OCI-LY3 (cell line): ENCODE measurements around the gene MMEL1.

ENCODE experiments used
- H2AFZ ChIP-seq: fragments of 200-600, 300-600 bp; shearing (Covaris generic); 2 replicates; pipeline ENCODE4 v1.6.0; 2014; ENCODE audit warnings: antibody characterized with exemption, low read depth, low read length
- H3K27ac ChIP-seq: fragments of 200-600, 300-600 bp; sonication (generic); 2 replicates; pipeline ENCODE4 v1.5.1; 2014; ENCODE audit warnings: mild to moderate bottlenecking, low read length, moderate library complexity, mixed read lengths
- H3K27me3 ChIP-seq: fragments of 200-600, 300-600 bp; sonication (generic); 2 replicates; pipeline ENCODE4 v1.6.1; 2014; ENCODE audit warnings: low read depth, low read length, mixed read lengths
- H3K36me3 ChIP-seq: fragments of 200-600, 300-600 bp; sonication (generic); replicated peaks from 2 replicates; pipeline ENCODE3; 2014; ENCODE audit warnings: low read depth, low read length, mixed read lengths
- H3K4me1 ChIP-seq: fragments of 300-600, 200-600 bp; sonication (generic); 2 replicates; pipeline ENCODE4 v1.6.1; 2014; ENCODE audit warnings: low read length, mixed read lengths
- H3K4me2 ChIP-seq: fragments of 200-600, 300-600 bp; sonication (generic); 2 replicates; pipeline ENCODE4 v1.6.1; 2014; ENCODE audit warnings: low read length, mixed read lengths
- H3K4me3 ChIP-seq: fragments of 300-600, 200-600 bp; sonication (generic); 2 replicates; pipeline ENCODE4 v1.5.1; 2014; ENCODE audit warnings: antibody characterized with exemption, mild to moderate bottlenecking, low read length, moderate library complexity
- H3K79me2 ChIP-seq: fragments of 300-600, 200-600 bp; shearing (Covaris generic); 2 replicates; pipeline ENCODE4 v1.6.1; 2014; ENCODE audit warnings: mild to moderate bottlenecking, low read length, mixed read lengths
- H3K9ac ChIP-seq: fragments of 300-600, 200-600 bp; shearing (Covaris generic); 2 replicates; pipeline ENCODE4 v1.6.0; 2014; ENCODE audit warnings: mild to moderate bottlenecking, low read length, moderate library complexity
- H3K9me3 ChIP-seq: fragments of 200-600, 300-600 bp; shearing (Covaris generic); 2 replicates; pipeline ENCODE4 v1.6.1; 2014; ENCODE audit warnings: low read length, mixed read lengths; ENCODE audit not compliant: insufficient read depth
- H4K20me1 ChIP-seq: fragments of 200-600, 300-600 bp; sonication (generic); 2 replicates; pipeline ENCODE4 v1.6.1; 2016; ENCODE audit warnings: low read length, mixed read lengths; ENCODE audit not compliant: insufficient read depth
- CTCF ChIP-seq: fragments of 200-600, 300-600 bp; sonication (generic); IDR thresholded peaks from 2 replicates; pipeline ENCODE4 v1.5.1; 2014; ENCODE audit warnings: antibody characterized with exemption, low read length, low read depth
- EZH2phosphoT487 ChIP-seq: fragments of 200-600 bp; shearing (Covaris generic); IDR thresholded peaks from 2 replicates; pipeline ENCODE4 v1.6.1; 2018; ENCODE audit warnings: antibody characterized with exemption, mixed run types, low read depth

Gene MMEL1

GRCh38 chr1:2633936-2634491, 1.2 kb upstream of the MMEL1 start:
- TF ChIP-seq EZH2phosphoT487 (no peak), CTCF (no peak)
- H3K79me2 ChIP-seq, result no peaks in the 10 kb centered on the region
- peaks cover 11% of the 10 kb centered on the region; the same call in 1 of the 2 replicates for H3K9me3 ChIP-seq
- H4K20me1 ChIP-seq, result no peaks in the 10 kb centered on the region
- H2AFZ ChIP-seq, result no peak overlapping the region
- H3K4me1 ChIP-seq, result no peaks in the 10 kb centered on the region
- no peaks in the 10 kb centered on the region for H3K27me3 ChIP-seq
- no peak overlapping the region for H3K9ac ChIP-seq
- H3K27ac ChIP-seq, result no peak overlapping the region
- no peak overlapping the region for H3K4me2 ChIP-seq
- no peak overlapping the region for H3K4me3 ChIP-seq
- H3K36me3 ChIP-seq, result no peaks in the 10 kb centered on the region

GRCh38 chr1:2633366-2633935, 635 bp upstream of the MMEL1 start:
- H3K4me3 ChIP-seq, result no peak overlapping the region
- no peak overlapping the region for H3K27ac ChIP-seq
- no peaks in the 10 kb centered on the region for H3K27me3 ChIP-seq
- no peak overlapping the region for H3K9ac ChIP-seq
- no peak overlapping the region for H2AFZ ChIP-seq
- H4K20me1 ChIP-seq, result no peaks in the 10 kb centered on the region
- H3K4me2 ChIP-seq, result no peak overlapping the region
- no peaks in the 10 kb centered on the region for H3K4me1 ChIP-seq
- H3K36me3 ChIP-seq, result no peaks in the 10 kb centered on the region
- no peaks in the 10 kb centered on the region for H3K79me2 ChIP-seq
- H3K9me3 ChIP-seq, result peaks cover 11% of the 10 kb centered on the region; the same call in 1 of the 2 replicates
- no peak for TF ChIP-seq CTCF
- no peak for TF ChIP-seq EZH2phosphoT487

- TF ChIP-seq CTCF (no peak), EZH2phosphoT487 (no peak)
- H3K27me3 ChIP-seq, result no peaks in the 10 kb centered on the region
- no peak overlapping the region for H3K9ac ChIP-seq
- no peaks in the 10 kb centered on the region for H4K20me1 ChIP-seq
- no peak overlapping the region for H3K27ac ChIP-seq
- H3K4me3 ChIP-seq, result no peak overlapping the region
- peaks cover 9% of the 10 kb centered on the region; the same call in 1 of the 2 replicates for H3K9me3 ChIP-seq
- H3K79me2 ChIP-seq, result no peaks in the 10 kb centered on the region
- H2AFZ ChIP-seq, result no peak overlapping the region
- H3K4me2 ChIP-seq, result no peak overlapping the region
- H3K36me3 ChIP-seq, result no peaks in the 10 kb centered on the region
- no peaks in the 10 kb centered on the region for H3K4me1 ChIP-seq
These were observed 775 bp downstream of the MMEL1 start for GRCh38 chr1:2632051-2632430.

- Histone ChIP-seq H3K36me3 (no peaks in the 10 kb centered on the region), H3K27ac (no peak overlapping the region), H3K4me2 (no peak overlapping the region), H3K27me3 (no peaks in the 10 kb centered on the region), H4K20me1 (no peaks in the 10 kb centered on the region), H3K4me3 (no peak overlapping the region), H2AFZ (no peak overlapping the region), H3K79me2 (no peaks in the 10 kb centered on the region), H3K9me3 (peaks cover 3% of the 10 kb centered on the region; the same call in 1 of the 2 replicates), H3K9ac (no peak overlapping the region), H3K4me1 (no peaks in the 10 kb centered on the region)
- no peak for TF ChIP-seq CTCF
- no peak for TF ChIP-seq EZH2phosphoT487
These were observed 1.4 kb downstream of the MMEL1 start for GRCh38 chr1:2631136-2632050.
